Activated CD8-positive, alpha-beta memory T cell treated with anti-CD3 and anti-CD28 coated beads for 1 hour (primary cell): ENCODE results near the gene TGFBI.

ENCODE experiments used
- DNase-seq, 2 donors: peaks; one replicate each; pipeline ENCODE4 v3.0.0-alpha.2; 2020; ENCODE audit warnings: low read depth in 1 of 2; ENCODE audit errors: extremely low read depth in 1 of 2

Gene TGFBI

DNA sequence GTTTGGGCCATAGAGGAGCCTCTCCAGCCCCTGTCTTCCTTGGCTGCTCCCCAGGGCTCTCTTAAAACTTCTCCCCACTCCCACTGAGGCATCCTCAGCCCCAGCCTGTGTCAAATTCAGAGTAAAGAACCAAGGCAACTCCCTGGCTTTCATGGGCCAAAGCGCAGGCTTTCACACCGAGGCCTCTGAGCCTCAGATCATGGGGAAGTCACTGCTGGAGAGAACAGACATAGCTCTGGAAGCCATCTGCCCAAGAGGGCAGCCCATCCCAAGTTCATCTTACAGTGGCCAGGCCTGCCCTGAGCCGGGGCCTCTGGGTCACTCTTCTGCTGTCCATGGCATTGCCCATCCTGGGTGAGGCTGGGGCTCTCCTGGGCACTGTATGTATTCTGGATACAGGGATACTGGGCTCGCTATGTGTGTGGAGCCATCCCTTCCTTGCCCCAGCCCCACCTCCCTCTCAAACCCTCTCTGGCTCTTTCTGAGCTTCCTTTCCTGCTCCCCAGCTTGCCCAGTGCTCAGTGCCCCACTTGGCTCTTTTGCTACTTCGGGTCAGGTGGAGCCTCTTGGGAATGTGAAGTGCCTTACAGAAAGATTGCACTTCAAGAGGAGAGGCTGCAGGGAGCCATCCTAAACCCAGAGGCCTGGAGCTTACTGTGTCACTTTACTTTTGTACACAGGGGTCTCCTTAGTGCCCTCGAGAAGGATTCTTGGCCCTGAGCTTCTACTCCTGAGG, 33.0 kb downstream of the TGFBI start:
- no peak for DNase-seq

- no peak for DNase-seq
Observed at GRCh38 chr5:136062366-136063274, 33.8 kb downstream of the TGFBI start.

GRCh38 chr5:136063778-136064465, 35.1 kb downstream of the TGFBI start:
- DNase-seq, result no peak

GRCh38 chr5:136064510-136064909, 35.7 kb downstream of the TGFBI start:
- DNase-seq, result no peak

DNA sequence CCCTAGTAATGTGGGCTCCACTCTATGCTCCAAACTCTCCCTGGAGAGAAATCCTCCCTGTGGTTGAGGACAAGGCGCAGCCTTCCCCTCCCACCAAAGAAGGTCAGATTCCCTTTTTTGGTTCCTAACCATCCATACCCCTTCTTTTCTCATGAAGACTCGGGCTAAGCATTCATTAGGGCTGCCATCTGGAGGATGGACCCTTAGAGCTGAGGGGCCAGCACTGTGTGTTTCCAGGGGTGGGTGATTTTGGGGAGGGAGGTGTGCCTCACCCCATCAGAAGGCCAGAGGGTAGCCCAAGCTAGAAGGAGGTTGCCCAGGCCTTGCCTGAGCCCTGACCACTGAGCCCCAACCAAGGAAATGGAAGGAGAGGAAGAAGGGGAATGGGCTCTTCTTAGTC, 36.8 kb downstream of the TGFBI start:
- no peak for DNase-seq

GRCh38 chr5:136066661-136067271, 38.0 kb downstream of the TGFBI start:
- no peak for DNase-seq

DNA sequence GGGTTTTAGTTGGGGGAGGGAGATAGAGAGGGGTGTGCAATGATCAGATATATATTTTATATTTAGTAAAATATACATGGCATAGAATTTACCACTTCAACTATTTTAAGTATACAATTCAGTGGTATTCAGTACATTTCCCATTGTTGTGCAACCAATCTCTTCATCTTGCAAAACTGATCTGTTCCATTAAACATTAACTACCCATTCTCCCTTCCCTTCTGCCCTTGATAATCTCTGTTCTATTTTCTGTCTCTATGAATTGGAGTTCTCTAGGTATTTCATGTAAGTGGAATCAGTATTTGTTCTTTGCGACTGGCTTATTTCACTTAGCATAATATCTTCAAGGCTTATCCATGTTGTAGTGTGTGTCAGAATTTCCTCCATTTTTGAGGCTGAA, 38.6 kb downstream of the TGFBI start:
- DNase-seq, result no peak

DNA sequence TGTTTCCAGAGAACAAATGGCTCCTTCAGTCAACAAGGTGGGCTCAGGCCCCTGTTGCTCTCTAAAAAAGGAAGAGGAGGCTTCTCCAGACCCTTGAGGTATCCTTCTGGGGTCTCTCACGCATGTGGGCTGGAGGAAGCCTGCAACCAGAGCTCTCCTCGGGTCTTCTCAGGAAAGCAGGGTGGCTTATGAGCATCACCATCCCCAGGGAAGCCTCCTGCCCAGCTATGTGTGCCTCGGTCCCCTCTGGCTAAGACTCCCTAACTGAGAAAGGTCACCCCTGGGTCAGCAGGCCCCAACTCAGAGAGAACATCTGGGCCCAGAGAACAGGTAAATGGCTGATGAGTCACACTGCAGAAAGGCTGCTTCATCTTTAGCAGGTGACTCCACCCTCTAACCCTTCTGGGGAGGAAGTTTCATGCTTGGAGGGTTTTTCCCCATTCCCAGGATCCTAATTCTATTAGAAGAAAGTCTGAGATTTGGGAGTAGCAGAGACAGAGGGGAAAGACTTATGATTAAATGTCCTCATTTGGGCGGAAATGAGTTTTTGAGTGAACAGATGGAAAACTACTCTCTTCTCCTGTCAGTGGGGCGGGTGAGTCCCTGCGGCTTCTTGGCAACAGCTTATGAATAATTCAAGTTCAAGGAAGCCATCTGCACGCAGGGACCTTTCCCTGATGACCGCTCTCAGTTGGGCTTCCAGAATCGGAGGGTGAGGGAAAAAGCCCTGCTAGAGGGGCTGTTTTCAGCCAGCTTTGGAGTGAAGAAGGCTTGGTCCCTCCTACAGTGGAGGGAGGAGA, 41.9 kb downstream of the TGFBI start:
- no peak for DNase-seq

GRCh38 chr5:136073714-136074529, 45.1 kb downstream of the TGFBI start:
- DNase-seq, result no peak

GRCh38 chr5:136075466-136075891, 46.7 kb downstream of the TGFBI start:
- no peak for DNase-seq

DNA sequence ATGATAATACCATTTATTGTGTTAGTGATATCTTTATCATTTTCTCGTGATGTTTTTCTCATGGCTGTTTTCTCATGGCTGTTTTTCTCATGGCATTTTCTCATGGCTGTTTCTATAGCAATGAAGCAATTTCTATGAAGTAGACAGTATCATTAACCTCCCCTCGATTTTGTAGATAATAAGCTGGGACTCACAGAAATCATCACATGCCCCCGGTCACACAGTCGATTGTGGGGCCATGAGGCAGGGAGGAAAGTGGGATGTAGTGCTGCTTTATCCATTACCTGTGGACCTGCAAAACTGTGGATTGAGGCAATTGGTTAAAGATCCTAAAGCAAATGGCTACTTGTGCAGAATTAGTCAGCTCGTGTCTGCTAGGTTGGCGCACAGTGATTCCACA, 47.3 kb downstream of the TGFBI start:
- no peak for DNase-seq

DNA sequence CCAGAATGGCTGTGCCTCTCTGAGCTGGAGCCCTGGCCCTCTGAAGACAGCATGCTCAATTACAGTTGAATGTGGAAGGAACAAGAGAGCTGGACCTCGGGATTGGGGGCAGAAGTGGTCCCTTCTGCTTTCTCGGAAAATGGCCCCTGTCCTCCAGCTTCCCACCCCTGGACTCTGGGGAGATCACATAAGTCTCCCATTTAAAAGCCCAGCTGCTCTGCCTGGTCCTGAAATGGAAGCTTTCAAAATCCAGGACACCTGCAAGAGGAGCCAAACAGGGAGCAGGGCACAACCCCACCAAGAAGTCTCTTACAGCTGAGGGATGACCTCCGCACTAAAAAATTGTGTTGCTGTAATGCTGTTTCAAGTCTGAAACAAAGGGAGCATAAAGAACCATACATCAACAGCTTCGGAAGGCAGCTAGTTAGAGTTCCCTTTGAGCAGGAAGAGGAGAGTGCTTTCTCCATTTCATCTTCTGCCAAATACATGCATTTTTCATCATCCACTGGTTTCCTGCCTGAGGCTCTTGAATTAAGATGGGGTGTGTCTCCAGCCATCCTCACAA, 48.2 kb downstream of the TGFBI start:
- no peak for DNase-seq

GRCh38 chr5:136079195-136079985, 50.6 kb downstream of the TGFBI start:
- no peak for DNase-seq

GRCh38 chr5:136080113-136080482, 51.3 kb downstream of the TGFBI start:
- DNase-seq, result no peak

DNA sequence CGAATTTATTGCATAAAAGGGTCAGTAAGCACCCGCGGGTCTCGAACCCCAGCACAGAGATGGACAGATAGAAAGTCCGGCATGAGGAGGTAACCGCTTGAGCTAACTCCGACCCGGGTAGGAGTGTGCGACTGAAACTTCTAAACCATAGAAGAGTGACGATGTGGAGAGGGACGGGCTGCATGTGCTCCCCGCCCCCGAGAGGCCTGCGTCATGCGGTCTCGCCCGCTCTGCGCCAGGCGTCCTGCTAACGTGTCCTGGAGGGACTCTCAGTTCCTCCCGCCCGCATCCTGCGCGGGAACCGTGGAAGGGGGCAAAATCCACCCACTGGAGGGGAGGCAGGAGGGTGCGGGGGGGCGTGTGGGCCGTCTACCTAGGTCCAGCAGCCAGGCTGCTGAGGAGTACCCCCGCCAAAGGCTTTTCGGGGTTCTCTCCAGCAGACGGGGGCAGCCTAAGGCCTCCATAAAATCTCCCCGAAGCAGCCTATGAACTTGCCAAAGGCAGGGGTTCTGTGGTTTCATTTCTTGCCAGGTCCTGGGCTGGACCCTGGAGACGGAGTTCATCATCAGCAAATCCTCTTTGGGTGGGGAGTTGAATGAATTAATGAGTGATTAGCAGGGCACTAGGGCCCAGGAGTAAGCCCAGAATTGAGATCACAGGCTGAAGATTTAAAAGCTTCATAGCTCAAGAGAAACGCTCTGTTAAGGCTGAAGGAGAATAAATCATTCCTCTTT, 51.9 kb downstream of the TGFBI start:
- DNase-seq, result peak in 1 of 2 donors; percentile 8

DNA sequence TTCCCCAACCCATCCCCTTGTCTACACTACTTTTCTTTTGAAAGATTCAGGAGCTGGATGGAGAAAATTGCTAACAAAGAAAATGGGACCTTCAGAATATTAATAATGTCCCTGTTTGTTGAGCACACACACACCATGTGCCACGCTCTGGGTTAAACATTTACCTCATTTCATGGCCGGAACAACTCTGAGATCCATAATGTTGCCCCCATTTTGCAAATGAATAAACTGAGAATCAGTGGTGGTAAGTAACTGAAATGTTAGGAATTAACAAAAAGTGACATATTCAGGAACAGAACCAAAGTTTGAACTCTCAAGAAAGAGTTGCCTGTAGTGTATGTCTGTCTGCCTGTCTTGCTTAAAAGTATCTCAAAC, 52.4 kb downstream of the TGFBI start:
- DNase-seq, result no peak

DNA sequence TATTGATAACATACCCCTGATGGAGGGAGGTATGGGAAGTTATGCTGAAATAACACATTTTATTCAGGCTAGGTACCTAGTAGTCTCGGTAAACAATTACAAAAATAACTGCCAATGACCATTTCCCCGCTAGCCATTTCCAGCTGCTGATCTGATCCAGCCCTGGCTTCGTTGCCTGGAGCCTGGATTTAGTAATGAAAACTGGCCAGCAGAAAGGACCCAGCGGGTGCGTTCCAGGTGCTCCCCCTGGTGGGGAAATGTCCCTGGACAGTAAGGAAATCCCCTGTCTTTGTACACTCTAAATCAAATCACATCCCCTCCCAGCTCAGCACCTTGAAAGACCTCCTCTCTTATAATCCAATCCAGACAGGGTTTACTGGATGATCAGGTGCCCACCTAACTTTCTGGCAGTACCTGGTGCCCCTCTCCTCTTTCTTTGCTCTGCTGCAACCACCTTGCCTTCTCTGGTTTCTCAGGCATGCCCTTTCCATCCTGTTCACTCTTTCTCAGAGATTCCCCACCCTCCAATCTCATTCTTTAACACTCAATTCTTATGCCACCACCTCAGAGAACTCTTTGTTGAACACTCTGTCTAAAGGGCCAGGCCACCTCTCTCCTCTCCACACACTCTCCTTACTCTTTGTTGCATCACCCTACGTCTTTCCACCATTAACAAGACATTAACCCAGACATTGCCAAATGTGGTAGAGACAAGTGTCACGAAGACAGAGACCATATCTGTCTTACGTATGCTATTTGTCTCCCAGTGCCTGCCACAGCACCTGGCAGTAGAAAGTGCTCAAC, 53.8 kb downstream of the TGFBI start:
- DNase-seq, result peak in 1 of 2 donors; percentile 34
